Uterus (tissue), 4 donors: ENCODE results near the gene THRAP3. TPM values are rescaled to one million over a fixed set of nuclear protein-coding genes. Genes with fewer than 3 reads are reported as not detected.

Source experiments
- DNase-seq, 2 donors: peaks; one replicate each; pipeline ENCODE4 v3.0.0-alpha.2; 2019 to 2020
- H3K27ac ChIP-seq, 2 donors: fragments of 200-600 bp; sonication (generic); 1 replicate in 1 of 2; 2 replicates in 1 of 2; pipeline ENCODE4 v1.5.1; 2016 to 2018
- H3K27me3 ChIP-seq, 2 donors: fragments of 200-600 bp; sonication (generic); one replicate each; pipeline ENCODE4 v1.5.1; 2018 to 2019; ENCODE audit warnings: control low read depth in 1 of 2
- H3K36me3 ChIP-seq, 2 donors: fragments of 200-600 bp; sonication (generic); one replicate each; pipeline ENCODE4 v1.5.1; 2019; ENCODE audit warnings: control low read depth in 1 of 2
- H3K4me1 ChIP-seq, 2 donors: fragments of 200-600 bp; sonication (generic); one replicate each; pipeline ENCODE4 v1.5.1; 2018 to 2019; ENCODE audit warnings: control low read depth in 1 of 2
- H3K4me3 ChIP-seq, 2 donors: fragments of 200-600 bp; sonication (generic); 1 replicate in 1 of 2; 2 replicates in 1 of 2; pipeline ENCODE4 v1.5.1; 2018 to 2019; ENCODE audit warnings: mild to moderate bottlenecking in 1 of 2
- H3K9me3 ChIP-seq, 2 donors: fragments of 200-600 bp; sonication (generic); one replicate each; pipeline ENCODE4 v1.5.1; 2019; ENCODE audit warnings: control low read depth in 1 of 2
- CTCF ChIP-seq, 4 experiments: fragments of 200-600 bp in 2 of 4; fragments of 450-650 bp in 2 of 4; sonication (generic) in 2 of 4; IDR thresholded peaks; one replicate each; pipeline ENCODE4 v1.5.1; 2016 to 2019; ENCODE audit warnings: antibody characterized with exemption in 4 of 4, mild to moderate bottlenecking in 2 of 4, moderate library complexity in 1 of 4
- POLR2A ChIP-seq, 2 donors: fragments of 450-650 bp; IDR thresholded peaks; one replicate each; pipeline ENCODE4 v1.6.1; 2016; ENCODE audit warnings: antibody characterized with exemption in 2 of 2, mild to moderate bottlenecking in 1 of 2, moderate library complexity in 1 of 2
- intact Hi-C: fragments of 100-400 bp; cut with DNase I; formaldehyde crosslinking; loops from one replicate; pipeline ENCODE4 v1.15.1; 2023; ENCODE audit warnings: low total_unique reads
- total RNA-seq, 4 donors: library from RNA; depleted of rRNA in 3 of 4; stranded (reverse); fragments of >200 nt in 3 of 4; gene quantifications; one replicate each; pipeline versions ENCODE4 v1.1.0 to v1.2.4, GENCODE V29; 2014 to 2023
- donor health status: DM: yes; HTN: yes; CAD: no.

The THRAP3 gene
- total RNA-seq, 4 donors from 2014 or later, result 21.3 to 99.1 (median 67.5) TPM

- no peaks in the 10 kb centered on the region for H3K27me3 ChIP-seq
- intact Hi-C loops, result no loop called here
- no peaks in the 10 kb centered on the region for H3K9me3 ChIP-seq
- no peak for DNase-seq
- H3K4me1 ChIP-seq, result peaks cover under 1 to 8% of the 10 kb centered on the region in 2 donors
- TF ChIP-seq CTCF (IDR thresholded peaks at IDR 0.05), result no peak
- no peak for TF ChIP-seq POLR2A (IDR thresholded peaks at IDR 0.05)
- H3K4me3 ChIP-seq, result no peak overlapping the region
- no peaks in the 10 kb centered on the region for H3K36me3 ChIP-seq
- H3K27ac ChIP-seq, result no peak overlapping the region
Measured at GRCh38 chr1:36327421-36328087, 103.3 kb downstream of the THRAP3 start.

- Histone ChIP-seq H3K9me3 (no peaks in the 10 kb centered on the region), H3K36me3 (no peaks in the 10 kb centered on the region), H3K4me1 (peaks cover 0 to 8% of the 10 kb centered on the region in 2 donors), H3K27me3 (no peaks in the 10 kb centered on the region), H3K27ac (no peak overlapping the region), H3K4me3 (no peak overlapping the region)
- TF ChIP-seq CTCF (IDR thresholded peaks at IDR 0.05), result no peak
- TF ChIP-seq POLR2A (IDR thresholded peaks at IDR 0.05), result no peak
- DNase-seq, result no peak
- intact Hi-C loops, result no loop called here
Measured at GRCh38 chr1:36328088-36328480, 103.8 kb downstream of the THRAP3 start.

DNA sequence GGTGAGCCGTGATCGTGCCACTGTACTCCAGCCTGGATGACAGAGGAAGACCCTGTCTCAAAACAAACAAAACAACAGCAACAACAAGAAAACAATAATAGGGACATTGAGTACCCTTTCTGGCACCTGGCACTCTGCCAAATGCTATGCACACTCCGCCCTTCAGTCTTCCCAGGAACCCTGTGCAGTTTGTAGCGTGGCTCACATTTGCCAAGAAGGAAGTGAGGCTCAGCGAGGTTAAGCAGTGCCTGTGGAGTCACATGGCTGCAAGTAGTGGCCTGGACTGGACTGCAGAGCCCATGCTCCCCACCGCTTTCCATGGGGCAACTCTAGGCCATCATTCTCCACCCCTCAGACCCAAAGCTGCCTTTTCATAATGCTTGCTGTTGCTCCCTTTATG is 104.5 kb downstream of the THRAP3 start:
- no peaks in the 10 kb centered on the region for H3K36me3 ChIP-seq
- H3K27ac ChIP-seq, result no peak overlapping the region
- H3K4me3 ChIP-seq, result no peak overlapping the region
- no peaks in the 10 kb centered on the region for H3K9me3 ChIP-seq
- no peak for DNase-seq
- intact Hi-C loops, result no loop called here
- TF ChIP-seq CTCF (IDR thresholded peaks at IDR 0.05), result no peak
- no peak for TF ChIP-seq POLR2A (IDR thresholded peaks at IDR 0.05)
- peaks cover 0 to 8% of the 10 kb centered on the region in 2 donors for H3K4me1 ChIP-seq
- no peaks in the 10 kb centered on the region for H3K27me3 ChIP-seq

GRCh38 chr1:36329817-36330216 is 105.6 kb downstream of the THRAP3 start:
- H3K4me3 ChIP-seq, result no peak overlapping the region
- H3K9me3 ChIP-seq, result no peaks in the 10 kb centered on the region
- H3K4me1 ChIP-seq, result no peaks in the 10 kb centered on the region
- no peaks in the 10 kb centered on the region for H3K36me3 ChIP-seq
- intact Hi-C loops, result no loop called here
- no peak for DNase-seq
- H3K27me3 ChIP-seq, result no peaks in the 10 kb centered on the region
- no peak overlapping the region for H3K27ac ChIP-seq
- TF ChIP-seq POLR2A (IDR thresholded peaks at IDR 0.05), result no peak
- no peak for TF ChIP-seq CTCF (IDR thresholded peaks at IDR 0.05)

DNA sequence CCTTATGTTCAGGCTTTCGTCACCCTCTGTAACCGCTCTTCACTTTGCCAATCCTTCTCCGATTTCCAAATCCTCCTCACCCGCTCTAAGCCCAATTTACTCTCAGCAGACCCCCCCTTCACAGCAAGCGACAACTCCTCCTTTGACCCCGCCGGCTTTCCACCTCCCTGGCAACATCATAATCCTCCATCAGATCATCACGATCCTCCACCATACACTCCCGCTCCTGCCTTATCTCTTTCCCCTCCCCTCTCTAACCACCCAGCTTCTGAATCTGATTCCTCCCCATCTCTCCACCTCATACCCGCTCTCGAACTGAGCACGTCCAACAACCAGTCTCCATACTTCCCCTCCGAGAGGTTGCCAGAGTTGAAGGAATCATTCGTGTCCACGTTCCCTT is 106.7 kb downstream of the THRAP3 start:
- no peaks in the 10 kb centered on the region for H3K9me3 ChIP-seq
- no peak for DNase-seq
- no peaks in the 10 kb centered on the region for H3K27me3 ChIP-seq
- TF ChIP-seq POLR2A (IDR thresholded peaks at IDR 0.05), result no peak
- TF ChIP-seq CTCF (IDR thresholded peaks at IDR 0.05), result no peak
- intact Hi-C loops, result no loop called here
- no peak overlapping the region for H3K27ac ChIP-seq
- H3K4me1 ChIP-seq, result no peaks in the 10 kb centered on the region
- no peak overlapping the region for H3K4me3 ChIP-seq
- H3K36me3 ChIP-seq, result no peaks in the 10 kb centered on the region
